Activated CD4-positive, alpha-beta T cell treated with anti-CD3 and anti-CD28 coated beads, Interleukin-2, amount 10 ng/mL, durations not matched to agents 24 days and 14 days (primary cell): Measurements from ENCODE around the gene RGR. TPM values are rescaled to one million over a fixed set of nuclear protein-coding genes. Genes with fewer than 3 reads are reported as not detected.
A peak's percentile ranks its signal among the peaks of the same experiment; 100 is the strongest.

Source experiments
- DNase-seq: peaks from one replicate; pipeline ENCODE4 v3.0.0; 2022
- H3K27ac Mint-ChIP-seq: one replicate; pipeline ENCODE4 v1.8.0; 2022; ENCODE audit warnings: mild to moderate bottlenecking, mixed read lengths
- H3K27me3 Mint-ChIP-seq: one replicate; pipeline ENCODE4 v1.8.0; 2022; ENCODE audit warnings: mixed read lengths
- H3K36me3 Mint-ChIP-seq: one replicate; pipeline ENCODE4 v1.8.0; 2022; ENCODE audit warnings: low read depth, mild to moderate bottlenecking, mixed read lengths
- H3K4me1 Mint-ChIP-seq: one replicate; pipeline ENCODE4 v1.8.0; 2021; ENCODE audit warnings: mixed read lengths
- H3K4me3 Mint-ChIP-seq: one replicate; pipeline ENCODE4 v1.8.0; 2022; ENCODE audit warnings: mild to moderate bottlenecking, moderate library complexity, mixed read lengths
- H3K9me3 Mint-ChIP-seq: one replicate; pipeline ENCODE4 v1.8.0; 2021; ENCODE audit warnings: mixed read lengths
- intact Hi-C: fragments of 100-400 bp; cut with micrococcal nuclease; formaldehyde crosslinking; loops from one replicate; pipeline ENCODE4 v1.15.1; 2023
- total RNA-seq: library from RNA; stranded (reverse); gene quantifications from 2 replicates; pipeline ENCODE4 v1.2.3, GENCODE V29; 2022

Gene RGR
- total RNA-seq, 1 donor from 2014 or later, result not detected

DNA sequence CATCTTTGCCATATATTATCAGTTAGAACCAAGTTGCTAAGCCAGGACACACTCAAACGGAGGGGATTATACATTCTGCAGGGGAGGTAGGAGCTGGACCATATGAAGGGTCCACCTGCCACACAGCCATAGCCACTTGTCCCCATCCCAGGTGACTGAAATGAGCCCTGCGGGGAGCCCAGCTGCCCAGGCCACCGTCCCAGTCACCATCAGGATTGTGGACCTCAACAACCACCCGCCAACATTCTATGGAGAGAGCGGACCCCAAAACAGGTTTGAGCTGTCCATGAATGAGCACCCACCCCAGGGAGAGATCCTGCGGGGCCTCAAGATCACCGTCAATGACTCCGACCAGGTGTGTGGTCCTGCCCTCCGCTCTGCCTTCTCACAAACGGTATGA, 36.8 kb upstream of the RGR start:
- H3K27ac Mint-ChIP-seq, result no peak overlapping the region
- intact Hi-C loops, result no loop called here
- no peak overlapping the region for H3K4me3 Mint-ChIP-seq
- peaks cover 13% of the 10 kb centered on the region for H3K27me3 Mint-ChIP-seq
- no peaks in the 10 kb centered on the region for H3K4me1 Mint-ChIP-seq
- H3K36me3 Mint-ChIP-seq, result no peaks in the 10 kb centered on the region
- DNase-seq, result no peak
- no peaks in the 10 kb centered on the region for H3K9me3 Mint-ChIP-seq

GRCh38 chr10:84211566-84211965, 33.3 kb upstream of the RGR start:
- Mint-ChIP-seq H3K9me3 (no peaks in the 10 kb centered on the region), H3K27me3 (peaks cover 11% of the 10 kb centered on the region), H3K36me3 (no peaks in the 10 kb centered on the region), H3K4me3 (no peak overlapping the region), H3K27ac (no peak overlapping the region), H3K4me1 (no peaks in the 10 kb centered on the region)
- no peak for DNase-seq
- intact Hi-C loops, result no loop called here

DNA sequence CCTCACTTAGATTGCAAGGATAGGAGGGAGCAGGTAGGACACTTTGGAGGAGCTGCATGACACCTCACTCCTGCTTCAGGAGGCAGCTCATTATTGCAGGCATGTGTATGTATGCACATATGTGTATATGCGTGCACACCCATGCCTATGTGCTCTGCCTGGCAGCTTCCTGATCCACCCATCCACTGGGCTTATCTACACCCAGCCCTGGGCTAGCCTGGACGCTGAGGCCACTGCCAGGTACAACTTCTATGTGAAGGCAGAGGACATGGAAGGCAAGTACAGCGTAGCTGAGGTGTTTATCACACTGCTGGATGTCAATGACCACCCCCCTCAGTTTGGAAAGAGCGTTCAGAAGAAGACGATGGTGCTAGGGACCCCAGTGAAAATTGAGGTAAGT, 32.8 kb upstream of the RGR start:
- Mint-ChIP-seq H3K4me1 (no peaks in the 10 kb centered on the region), H3K27ac (no peak overlapping the region), H3K36me3 (no peaks in the 10 kb centered on the region), H3K27me3 (peaks cover 7% of the 10 kb centered on the region), H3K4me3 (no peak overlapping the region), H3K9me3 (no peaks in the 10 kb centered on the region)
- no peak for DNase-seq
- intact Hi-C loops, result no loop called here

- Mint-ChIP-seq H3K36me3 (no peaks in the 10 kb centered on the region), H3K27me3 (peaks cover 4% of the 10 kb centered on the region), H3K4me3 (no peak overlapping the region), H3K4me1 (no peaks in the 10 kb centered on the region), H3K9me3 (no peaks in the 10 kb centered on the region), H3K27ac (no peak overlapping the region)
- DNase-seq, result no peak
- intact Hi-C loops, result no loop called here
These were observed 31.8 kb upstream of the RGR start for GRCh38 chr10:84213076-84213475.

DNA sequence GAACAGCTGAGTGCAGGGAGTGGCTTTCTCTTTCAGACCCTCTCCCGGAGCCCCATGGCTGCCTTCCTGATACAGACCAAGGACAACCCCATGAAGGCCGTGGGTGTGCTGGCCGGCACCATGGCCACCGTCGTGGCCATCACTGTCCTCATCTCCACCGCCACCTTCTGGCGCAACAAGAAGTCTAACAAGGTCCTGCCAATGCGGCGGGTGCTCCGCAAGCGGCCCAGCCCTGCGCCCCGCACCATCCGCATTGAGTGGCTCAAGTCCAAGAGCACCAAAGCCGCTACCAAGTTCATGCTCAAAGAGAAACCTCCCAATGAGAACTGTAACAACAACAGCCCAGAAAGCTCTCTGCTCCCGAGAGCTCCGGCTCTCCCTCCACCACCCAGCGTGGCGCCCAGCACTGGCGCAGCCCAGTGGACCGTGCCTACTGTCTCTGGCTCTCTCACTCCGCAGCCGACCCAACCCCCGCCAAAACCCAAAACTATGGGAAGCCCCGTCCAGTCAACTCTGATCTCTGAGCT, 30.7 kb upstream of the RGR start:
- no peak for DNase-seq
- H3K4me3 Mint-ChIP-seq, result peak overlapping the region; percentile 46
- intact Hi-C loops, result no loop called here
- peaks cover under 1% of the 10 kb centered on the region for H3K9me3 Mint-ChIP-seq
- peaks cover 2% of the 10 kb centered on the region for H3K27me3 Mint-ChIP-seq
- no peaks in the 10 kb centered on the region for H3K4me1 Mint-ChIP-seq
- H3K27ac Mint-ChIP-seq, result no peak overlapping the region
- H3K36me3 Mint-ChIP-seq, result no peaks in the 10 kb centered on the region

GRCh38 chr10:84214612-84215235, 30.1 kb upstream of the RGR start:
- peaks cover 2% of the 10 kb centered on the region for H3K27me3 Mint-ChIP-seq
- H3K4me3 Mint-ChIP-seq, result peak overlapping the region; percentile 46
- peaks cover 5% of the 10 kb centered on the region for H3K9me3 Mint-ChIP-seq
- H3K27ac Mint-ChIP-seq, result no peak overlapping the region
- H3K4me1 Mint-ChIP-seq, result no peaks in the 10 kb centered on the region
- DNase-seq, result peak; percentile 85
- no peaks in the 10 kb centered on the region for H3K36me3 Mint-ChIP-seq
- intact Hi-C loops, result no loop called here

GRCh38 chr10:84216834-84217233, 28.0 kb upstream of the RGR start:
- Mint-ChIP-seq H3K9me3 (peaks cover 5% of the 10 kb centered on the region), H3K27ac (no peak overlapping the region), H3K4me1 (no peaks in the 10 kb centered on the region), H3K4me3 (no peak overlapping the region), H3K27me3 (peaks cover 2% of the 10 kb centered on the region), H3K36me3 (no peaks in the 10 kb centered on the region)
- no peak for DNase-seq
- intact Hi-C loops, result no loop called here

DNA sequence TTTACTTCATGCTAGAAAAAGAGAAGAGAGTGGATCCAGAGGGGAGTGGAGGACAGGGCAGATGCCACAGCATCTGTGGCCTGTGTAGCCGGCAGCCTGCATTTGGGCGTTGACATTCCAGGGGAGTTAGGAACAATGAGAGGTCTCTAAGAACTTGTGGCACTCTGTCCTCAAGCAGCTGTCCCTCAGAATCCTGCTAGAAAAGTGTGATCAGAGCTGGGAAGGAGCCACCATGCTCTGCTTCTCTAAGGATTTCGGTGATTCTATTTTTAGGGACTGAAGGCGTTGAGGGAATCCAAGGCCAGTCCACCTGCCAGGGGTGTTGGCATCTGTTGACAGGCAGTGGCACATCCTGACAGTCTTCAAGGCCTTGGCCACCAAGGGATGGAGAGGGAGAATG, 27.1 kb upstream of the RGR start:
- H3K27me3 Mint-ChIP-seq, result no peaks in the 10 kb centered on the region
- H3K27ac Mint-ChIP-seq, result no peak overlapping the region
- peaks cover 5% of the 10 kb centered on the region for H3K9me3 Mint-ChIP-seq
- H3K36me3 Mint-ChIP-seq, result no peaks in the 10 kb centered on the region
- intact Hi-C loops, result no loop called here
- no peak overlapping the region for H3K4me3 Mint-ChIP-seq
- DNase-seq, result no peak
- no peaks in the 10 kb centered on the region for H3K4me1 Mint-ChIP-seq

DNA sequence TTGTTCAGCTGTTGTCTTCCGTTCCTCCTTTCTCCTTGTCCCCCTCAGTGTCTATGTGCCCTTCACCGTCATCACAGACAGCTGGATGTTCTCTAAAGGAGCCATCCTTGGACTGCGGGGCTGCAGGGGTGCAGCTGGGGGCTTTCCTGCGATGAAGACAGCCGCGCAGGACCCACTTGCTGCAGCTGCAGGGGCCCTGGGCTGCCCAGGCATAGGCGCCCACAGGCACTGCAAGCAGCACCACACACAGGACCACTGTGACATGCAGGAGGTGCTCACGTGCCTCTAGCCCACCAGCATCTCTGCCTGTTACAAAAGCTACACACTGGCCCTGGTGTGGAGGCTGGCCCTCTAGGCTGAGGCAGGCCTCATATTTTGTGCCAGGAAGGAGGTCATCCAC, 22.9 kb upstream of the RGR start:
- no peak overlapping the region for H3K4me3 Mint-ChIP-seq
- H3K36me3 Mint-ChIP-seq, result no peaks in the 10 kb centered on the region
- no peaks in the 10 kb centered on the region for H3K4me1 Mint-ChIP-seq
- no peaks in the 10 kb centered on the region for H3K27me3 Mint-ChIP-seq
- H3K9me3 Mint-ChIP-seq, result peaks cover 5% of the 10 kb centered on the region
- no peak for DNase-seq
- no peak overlapping the region for H3K27ac Mint-ChIP-seq
- intact Hi-C loops, result no loop called here

- Mint-ChIP-seq H3K4me3 (no peak overlapping the region), H3K36me3 (no peaks in the 10 kb centered on the region), H3K4me1 (no peaks in the 10 kb centered on the region), H3K9me3 (peaks cover 1% of the 10 kb centered on the region), H3K27ac (no peak overlapping the region), H3K27me3 (peaks cover 4% of the 10 kb centered on the region)
- DNase-seq, result no peak
- intact Hi-C loops, result no loop called here
These were observed 20.3 kb upstream of the RGR start for GRCh38 chr10:84224411-84225028.

DNA sequence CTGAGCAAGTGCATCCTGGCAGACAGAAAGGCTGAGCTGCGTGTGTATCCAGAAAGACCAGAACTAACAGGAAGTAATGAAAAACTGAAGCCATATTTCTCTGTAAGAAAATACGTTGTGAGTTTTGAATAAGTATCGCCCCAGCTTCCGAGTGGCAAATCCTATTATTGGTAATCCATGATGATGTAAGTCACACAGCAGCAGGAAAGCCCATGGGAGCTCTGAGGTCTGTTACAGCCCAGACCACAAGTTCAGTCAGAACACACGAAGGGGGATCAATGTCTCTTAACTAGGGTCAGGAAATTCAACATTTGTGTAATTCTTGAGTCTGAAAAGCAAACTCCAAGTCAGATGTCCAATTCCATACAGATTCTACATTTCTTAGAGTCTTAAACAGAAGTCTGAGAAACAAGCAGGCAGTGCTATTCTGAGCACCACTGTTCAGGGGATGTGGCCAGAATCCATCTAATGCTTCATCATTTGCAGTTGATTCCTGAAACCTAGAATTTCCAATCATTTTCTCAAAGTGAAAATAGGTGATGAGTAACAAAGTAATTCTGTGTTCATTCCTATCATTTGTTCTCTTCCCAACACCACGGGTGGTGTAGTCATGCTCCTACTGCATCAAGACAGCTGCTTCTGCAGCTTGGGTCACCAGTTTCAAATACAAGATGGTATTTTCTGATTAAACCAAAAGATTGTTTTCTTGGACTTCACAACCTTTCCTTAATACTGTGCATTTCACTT, 19.3 kb upstream of the RGR start, which contains the start of gene LRIT2:
Gene LRIT2 (minus strand): TSS at position 118 of the 747 bp plus-strand sequence. CDS start 24 bp downstream, at position 94.
- no peak within 1 kb of the TSS for H3K4me3 Mint-ChIP-seq
- intact Hi-C loops, result no loop called here

GRCh38 chr10:84226616-84227015, 18.2 kb upstream of the RGR start:
- H3K4me3 Mint-ChIP-seq, result no peak overlapping the region
- no peaks in the 10 kb centered on the region for H3K9me3 Mint-ChIP-seq
- H3K36me3 Mint-ChIP-seq, result no peaks in the 10 kb centered on the region
- H3K27me3 Mint-ChIP-seq, result peaks cover 4% of the 10 kb centered on the region
- H3K27ac Mint-ChIP-seq, result no peak overlapping the region
- DNase-seq, result no peak
- intact Hi-C loops, result no loop called here
- H3K4me1 Mint-ChIP-seq, result no peaks in the 10 kb centered on the region

More for the DNA sequence above, 19.3 kb upstream of the RGR start, which contains the start of gene LRIT2:
- no peaks in the 10 kb centered on the region for H3K9me3 Mint-ChIP-seq
- H3K27ac Mint-ChIP-seq, result no peak within 1 kb of the TSS
- peaks cover 4% of the 10 kb centered on the region for H3K27me3 Mint-ChIP-seq
- no peaks in the 10 kb centered on the region for H3K4me1 Mint-ChIP-seq
- no peak for DNase-seq
- no peaks in the 10 kb centered on the region for H3K36me3 Mint-ChIP-seq

DNA sequence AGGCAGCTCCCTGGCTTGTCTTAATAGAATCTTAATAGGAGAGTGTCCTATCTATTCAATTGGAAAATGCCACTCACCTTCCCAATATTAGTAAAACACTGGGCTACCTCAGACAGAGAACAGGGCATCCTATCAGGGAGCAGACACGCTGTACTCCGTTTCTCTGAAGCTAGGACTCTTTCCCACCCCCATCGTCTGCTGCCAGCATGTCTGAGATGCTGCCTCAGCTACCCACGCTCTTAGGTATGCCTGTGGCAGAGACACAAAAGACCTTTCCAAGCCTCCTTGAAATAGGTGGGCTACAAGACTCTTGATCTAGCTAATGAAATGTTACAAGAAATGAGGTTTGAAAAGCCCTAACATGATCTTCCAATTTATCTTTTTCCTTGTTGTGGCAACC, 17.0 kb upstream of the RGR start:
- Mint-ChIP-seq H3K4me1 (no peaks in the 10 kb centered on the region), H3K27ac (no peak overlapping the region), H3K27me3 (peaks cover 4% of the 10 kb centered on the region), H3K9me3 (no peaks in the 10 kb centered on the region), H3K4me3 (no peak overlapping the region), H3K36me3 (no peaks in the 10 kb centered on the region)
- intact Hi-C loops, result no loop called here
- DNase-seq, result no peak

GRCh38 chr10:84230359-84230758, 14.5 kb upstream of the RGR start:
- no peak for DNase-seq
- no peak overlapping the region for H3K4me3 Mint-ChIP-seq
- intact Hi-C loops, result no loop called here
- no peak overlapping the region for H3K27ac Mint-ChIP-seq
- H3K27me3 Mint-ChIP-seq, result peaks cover 4% of the 10 kb centered on the region
- no peaks in the 10 kb centered on the region for H3K9me3 Mint-ChIP-seq
- H3K36me3 Mint-ChIP-seq, result no peaks in the 10 kb centered on the region
- no peaks in the 10 kb centered on the region for H3K4me1 Mint-ChIP-seq
